Measurements from ENCODE around the gene TMEM30B.

GRCh38 chr14:61326146-61326545 is 45.0 kb upstream of the TMEM30B start:
- TF ChIP-seq YY1 (tag by site-specific recombination; IDR thresholded peaks at IDR 0.05) (no peak), CTCF (tag by site-specific recombination; IDR thresholded peaks at IDR 0.05) (no peak)
